Measurements from ENCODE around the gene C4orf50. TPM values are rescaled to one million over a fixed set of nuclear protein-coding genes. Genes with fewer than 3 reads are reported as not detected.

Gene C4orf50
- total RNA-seq, 2 donors from 2014 or later, result not detected

DNA sequence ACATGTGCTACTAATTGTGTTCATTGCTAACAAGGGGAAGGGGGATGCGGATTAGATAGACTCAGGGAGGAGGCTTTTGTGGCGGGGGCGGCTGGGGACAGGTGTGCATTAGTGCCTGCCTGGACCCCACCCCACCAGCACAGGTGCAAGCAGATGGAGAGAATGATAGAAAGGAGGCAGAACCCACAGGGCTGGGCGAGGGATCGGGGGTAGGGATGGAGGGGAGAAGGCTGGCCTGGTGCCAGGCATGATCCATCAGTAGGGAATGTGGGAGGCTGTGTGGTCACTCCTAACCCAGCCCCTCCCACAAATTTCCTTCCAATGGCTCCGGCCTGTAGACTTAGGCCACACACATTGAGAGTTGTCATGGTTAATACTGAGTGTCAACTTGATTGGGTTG is 94.9 kb downstream of the C4orf50 start:
- Histone ChIP-seq H3K27ac (no peak overlapping the region), H3K4me3 (no peak overlapping the region)
- TF ChIP-seq, protein P1, sequence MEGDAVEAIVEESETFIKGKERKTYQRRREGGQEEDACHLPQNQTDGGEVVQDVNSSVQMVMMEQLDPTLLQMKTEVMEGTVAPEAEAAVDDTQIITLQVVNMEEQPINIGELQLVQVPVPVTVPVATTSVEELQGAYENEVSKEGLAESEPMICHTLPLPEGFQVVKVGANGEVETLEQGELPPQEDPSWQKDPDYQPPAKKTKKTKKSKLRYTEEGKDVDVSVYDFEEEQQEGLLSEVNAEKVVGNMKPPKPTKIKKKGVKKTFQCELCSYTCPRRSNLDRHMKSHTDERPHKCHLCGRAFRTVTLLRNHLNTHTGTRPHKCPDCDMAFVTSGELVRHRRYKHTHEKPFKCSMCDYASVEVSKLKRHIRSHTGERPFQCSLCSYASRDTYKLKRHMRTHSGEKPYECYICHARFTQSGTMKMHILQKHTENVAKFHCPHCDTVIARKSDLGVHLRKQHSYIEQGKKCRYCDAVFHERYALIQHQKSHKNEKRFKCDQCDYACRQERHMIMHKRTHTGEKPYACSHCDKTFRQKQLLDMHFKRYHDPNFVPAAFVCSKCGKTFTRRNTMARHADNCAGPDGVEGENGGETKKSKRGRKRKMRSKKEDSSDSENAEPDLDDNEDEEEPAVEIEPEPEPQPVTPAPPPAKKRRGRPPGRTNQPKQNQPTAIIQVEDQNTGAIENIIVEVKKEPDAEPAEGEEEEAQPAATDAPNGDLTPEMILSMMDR (IDR thresholded peaks at IDR 0.05), result no peak

DNA sequence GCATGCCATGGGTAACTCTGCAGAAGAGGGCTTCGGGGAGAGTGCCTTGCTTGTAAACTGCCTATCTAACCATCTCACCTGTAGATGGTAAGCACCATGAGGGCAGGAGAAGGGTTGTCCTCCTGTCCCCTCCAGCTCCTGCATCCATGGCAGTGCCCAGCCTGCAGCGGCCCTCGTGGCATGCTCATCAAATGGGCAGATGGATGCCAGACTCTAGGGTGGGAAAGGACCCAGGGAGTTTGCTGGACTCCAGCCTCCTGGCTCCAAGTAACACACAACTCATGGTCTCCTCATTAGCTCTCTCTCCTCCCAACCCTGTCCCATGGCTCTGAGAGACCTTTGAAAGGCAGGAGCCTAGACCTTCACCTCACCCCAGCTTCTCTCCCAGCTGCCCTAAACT is 95.7 kb downstream of the C4orf50 start:
- Histone ChIP-seq H3K4me3 (no peak overlapping the region), H3K4me1 (no peaks in the 10 kb centered on the region), H3K27me3 (peaks cover 0 to 5% of the 10 kb centered on the region in 2 donors), H3K27ac (no peak overlapping the region), H3K36me3 (no peaks in the 10 kb centered on the region), H3K9me3 (no peaks in the 10 kb centered on the region)
- TF ChIP-seq, protein P1 (IDR thresholded peaks at IDR 0.05), result no peak
- DNase-seq (ENCODE audit: low spot score), result no peak

More for the DNA sequence above, 94.9 kb downstream of the C4orf50 start:
- no peak for DNase-seq (ENCODE audit: low spot score)
- no peaks in the 10 kb centered on the region for H3K36me3 ChIP-seq
- no peaks in the 10 kb centered on the region for H3K9me3 ChIP-seq
- peaks cover 0 to 5% of the 10 kb centered on the region in 2 donors for H3K27me3 ChIP-seq
- H3K4me1 ChIP-seq, result no peaks in the 10 kb centered on the region

DNA sequence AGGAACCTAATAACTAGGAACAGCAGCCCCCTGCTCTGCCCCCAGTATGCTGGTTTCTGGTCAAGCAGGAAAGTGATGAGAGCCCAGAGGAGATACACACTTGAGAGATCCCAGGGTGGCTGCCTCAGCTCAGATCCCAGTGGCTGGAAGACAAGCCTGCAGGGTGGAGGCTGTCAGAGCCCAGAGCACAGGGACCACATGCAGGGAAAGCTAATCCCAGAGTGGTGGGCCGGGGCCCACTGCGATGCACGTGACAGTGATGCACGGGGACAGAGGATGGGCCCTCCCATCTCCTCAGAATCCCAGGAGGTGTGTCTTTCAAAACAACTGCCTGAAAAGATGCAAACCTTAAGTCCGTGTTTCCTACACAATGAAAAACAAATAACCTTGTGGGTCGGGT is 96.2 kb downstream of the C4orf50 start:
- DNase-seq (ENCODE audit: low spot score), result no peak
- Histone ChIP-seq H3K9me3 (no peaks in the 10 kb centered on the region), H3K4me3 (no peak overlapping the region), H3K36me3 (no peaks in the 10 kb centered on the region), H3K4me1 (no peaks in the 10 kb centered on the region), H3K27ac (no peak overlapping the region), H3K27me3 (peaks cover 0 to 5% of the 10 kb centered on the region in 2 donors)
- TF ChIP-seq, protein P1 (IDR thresholded peaks at IDR 0.05), result no peak

DNA sequence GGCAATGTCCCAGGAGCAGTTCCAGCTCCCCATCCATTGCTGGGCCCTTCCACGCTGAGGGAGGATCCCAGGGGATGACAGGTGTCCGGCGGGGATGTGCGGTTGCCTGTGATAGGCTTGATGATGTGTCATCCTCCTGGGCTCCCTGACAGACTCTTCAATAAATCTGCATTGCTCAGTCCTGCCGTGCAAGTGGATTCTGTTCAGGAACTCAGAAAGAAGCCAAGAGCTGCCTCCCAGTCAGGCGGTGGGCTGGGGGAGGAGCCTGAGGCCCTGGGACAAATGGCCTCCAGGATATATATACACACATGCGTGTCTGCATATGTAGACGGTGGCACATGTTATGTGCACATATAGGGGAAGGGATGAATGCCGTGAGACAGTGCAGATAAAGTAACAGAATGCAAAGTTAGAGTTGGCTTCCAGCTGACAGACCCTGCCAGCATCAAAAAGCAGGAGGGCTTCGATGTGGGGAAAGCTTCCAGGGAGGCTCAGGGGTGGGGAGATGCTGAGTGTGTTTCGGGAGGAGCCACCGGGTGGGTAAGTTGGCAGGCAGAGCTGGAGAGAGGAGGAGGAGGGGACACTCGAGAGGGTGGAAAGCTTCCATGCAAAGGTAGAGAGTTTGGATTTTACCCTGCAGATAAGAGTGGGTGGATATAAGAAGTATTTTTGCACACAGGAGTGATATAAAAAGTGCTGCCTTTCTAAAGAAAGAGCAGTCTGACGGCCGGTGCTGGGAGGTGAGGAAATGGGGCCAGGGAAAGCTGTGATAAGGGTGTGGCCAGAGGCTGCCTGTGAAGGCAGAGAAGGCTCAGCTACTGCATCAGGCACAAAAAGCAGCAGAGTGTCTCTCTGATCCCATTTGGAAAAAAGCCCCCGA is 96.9 kb downstream of the C4orf50 start:
- Histone ChIP-seq H3K27me3 (peaks cover 0 to 5% of the 10 kb centered on the region in 2 donors), H3K4me1 (no peaks in the 10 kb centered on the region), H3K4me3 (no peak overlapping the region), H3K9me3 (no peaks in the 10 kb centered on the region), H3K36me3 (no peaks in the 10 kb centered on the region), H3K27ac (no peak overlapping the region)
- no peak for DNase-seq (ENCODE audit: low spot score)
- TF ChIP-seq, protein P1 (IDR thresholded peaks at IDR 0.05), result no peak

DNA sequence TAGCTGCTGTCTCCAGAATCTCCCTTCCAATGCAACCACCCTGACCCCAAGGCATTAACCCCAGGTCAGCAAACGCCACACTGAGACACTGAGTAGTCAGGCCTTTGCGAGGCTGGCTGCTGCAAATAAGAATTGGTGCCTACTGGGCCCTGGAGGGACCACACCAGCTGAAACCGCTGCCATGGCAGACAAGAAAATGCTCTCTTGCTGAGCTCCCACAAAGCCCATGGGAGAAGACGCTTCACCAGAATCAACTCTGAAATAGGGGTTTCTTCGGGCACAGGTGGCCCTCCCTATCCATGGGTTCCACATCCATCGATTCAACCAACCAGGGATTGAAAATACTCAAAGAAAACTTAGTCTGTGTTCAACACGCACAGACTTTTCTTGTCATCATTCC is 98.7 kb downstream of the C4orf50 start:
- H3K9me3 ChIP-seq, result no peaks in the 10 kb centered on the region
- no peaks in the 10 kb centered on the region for H3K36me3 ChIP-seq
- H3K4me1 ChIP-seq, result no peaks in the 10 kb centered on the region
- DNase-seq (ENCODE audit: low spot score), result no peak
- TF ChIP-seq, protein P1 (IDR thresholded peaks at IDR 0.05), result no peak
- no peak overlapping the region for H3K27ac ChIP-seq
- peaks cover 0 to 5% of the 10 kb centered on the region in 2 donors for H3K27me3 ChIP-seq
- no peak overlapping the region for H3K4me3 ChIP-seq
